ENCODE measurements around the gene BARHL1.
A peak's percentile ranks its signal among the peaks of the same experiment; 100 is the strongest.

BARHL1 gene

DNA sequence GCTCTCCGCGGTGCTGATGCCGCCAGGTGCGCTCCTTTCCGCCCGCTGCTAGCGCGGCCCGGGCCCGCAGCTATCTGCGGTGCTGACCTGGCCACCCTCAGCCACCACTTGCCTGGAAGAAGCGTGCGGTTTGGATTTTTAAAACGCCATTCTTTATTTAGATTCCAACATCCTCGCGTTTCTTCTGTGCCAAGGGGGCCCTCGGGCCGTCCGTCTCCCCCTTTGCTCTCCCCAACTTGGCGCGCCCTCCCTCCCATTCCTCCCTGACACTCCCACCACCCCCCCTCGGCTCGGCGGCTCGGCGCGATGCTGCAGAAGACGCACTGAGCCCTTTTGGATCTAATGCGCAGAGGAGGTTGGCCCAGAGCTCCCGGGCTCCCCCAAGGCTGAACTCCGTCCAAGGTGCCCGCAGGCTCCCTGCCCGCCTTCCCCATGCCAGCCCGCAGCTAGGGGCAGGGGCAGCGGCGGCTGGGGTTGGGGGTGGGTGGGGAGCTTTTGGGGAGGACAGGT, at the start of gene BARHL1:
Gene BARHL1 (plus strand): TSS at position 331 of the 510 bp plus-strand sequence. CDS start 192 bp downstream, outside the sequence.
- POLR2A ChIA-PET = interaction anchor here (0.6 kb wide), 1 partner anchor 608 kb away, joined by 3 read pairs; no protein-coding TSS in a partner anchor
- Histone ChIP-seq H3K36me3 (ENCODE audit: control insufficient read depth in 2 of 2, insufficient read depth in 1 of 2, low read length in 2 of 2) (no peaks in the 10 kb centered on the region), H3K4me1 (ENCODE audit: control insufficient read depth, insufficient read depth, low read length) (no peaks in the 10 kb centered on the region), H3K27ac (ENCODE audit: extremely low read depth, low read depth, low read length) (no peak within 1 kb of the TSS), H3K9me3 (ENCODE audit: control insufficient read depth, insufficient read depth, low read depth, low read length) (no peaks in the 10 kb centered on the region), H3K4me3 (ENCODE audit: low read depth, low read length) (peak within 1 kb of the TSS; percentile 36)
- TF ChIP-seq ZNF585B (tag by site-specific recombination; IDR thresholded peaks at IDR 0.05) (no peak), ZNF610 (tag by site-specific recombination; IDR thresholded peaks at IDR 0.05; ENCODE audit: borderline replicate concordance) (0 out of 2 replicates have a peak, but pooled peaks have one; percentile 4)
- TF ChIP-seq, protein P1, sequence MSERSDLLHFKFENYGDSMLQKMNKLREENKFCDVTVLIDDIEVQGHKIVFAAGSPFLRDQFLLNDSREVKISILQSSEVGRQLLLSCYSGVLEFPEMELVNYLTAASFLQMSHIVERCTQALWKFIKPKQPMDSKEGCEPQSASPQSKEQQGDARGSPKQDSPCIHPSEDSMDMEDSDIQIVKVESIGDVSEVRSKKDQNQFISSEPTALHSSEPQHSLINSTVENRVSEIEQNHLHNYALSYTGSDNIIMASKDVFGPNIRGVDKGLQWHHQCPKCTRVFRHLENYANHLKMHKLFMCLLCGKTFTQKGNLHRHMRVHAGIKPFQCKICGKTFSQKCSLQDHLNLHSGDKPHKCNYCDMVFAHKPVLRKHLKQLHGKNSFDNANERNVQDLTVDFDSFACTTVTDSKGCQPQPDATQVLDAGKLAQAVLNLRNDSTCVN (tag by site-specific recombination; optimal IDR thresholded peaks at IDR 0.05) = peak; percentile 6
- CTCF ChIA-PET = interaction anchor here (0.7 kb wide), 2 partner anchors 178 to 238 kb away, joined by 3 read pairs; no protein-coding TSS in a partner anchor

DNA sequence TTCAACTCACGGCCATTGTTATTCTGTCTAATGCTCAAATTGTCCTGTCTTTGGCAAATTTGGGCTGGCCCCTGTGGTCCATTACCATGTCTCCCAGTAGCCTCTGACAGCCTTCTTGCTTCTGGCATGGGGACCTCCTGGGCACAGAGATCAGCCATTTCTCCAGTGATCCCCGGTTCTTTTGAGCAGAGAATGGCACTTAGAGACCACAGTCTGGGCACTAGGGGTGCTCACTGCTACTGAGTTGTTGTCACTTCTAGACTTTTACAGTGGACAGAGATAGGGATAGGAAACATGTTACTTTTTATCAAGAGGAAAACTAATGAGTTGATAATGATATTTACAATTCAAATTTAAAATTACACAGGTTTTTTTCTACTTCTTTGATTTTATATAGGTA, 47.6 kb upstream of the BARHL1 start:
- Histone ChIP-seq H3K9me3 (ENCODE audit: control insufficient read depth, insufficient read depth, low read depth, low read length) (no peaks in the 10 kb centered on the region), H3K36me3 (ENCODE audit: control insufficient read depth in 2 of 2, insufficient read depth in 1 of 2, low read length in 2 of 2) (no peaks in the 10 kb centered on the region), H3K27ac (ENCODE audit: extremely low read depth, low read depth, low read length) (no peak overlapping the region), H3K4me3 (ENCODE audit: low read depth, low read length) (no peak overlapping the region), H3K4me1 (ENCODE audit: control insufficient read depth, insufficient read depth, low read length) (no peaks in the 10 kb centered on the region)
- ChIA-PET POLR2A (no interaction called here), CTCF (no interaction called here)
- TF ChIP-seq ZNF214 (tag by site-specific recombination; IDR thresholded peaks at IDR 0.05; ENCODE audit: borderline replicate concordance) (no peak), SETDB1 (IDR thresholded peaks at IDR 0.05; ENCODE audit: insufficient read length, low read length) (peak; percentile 76)

DNA sequence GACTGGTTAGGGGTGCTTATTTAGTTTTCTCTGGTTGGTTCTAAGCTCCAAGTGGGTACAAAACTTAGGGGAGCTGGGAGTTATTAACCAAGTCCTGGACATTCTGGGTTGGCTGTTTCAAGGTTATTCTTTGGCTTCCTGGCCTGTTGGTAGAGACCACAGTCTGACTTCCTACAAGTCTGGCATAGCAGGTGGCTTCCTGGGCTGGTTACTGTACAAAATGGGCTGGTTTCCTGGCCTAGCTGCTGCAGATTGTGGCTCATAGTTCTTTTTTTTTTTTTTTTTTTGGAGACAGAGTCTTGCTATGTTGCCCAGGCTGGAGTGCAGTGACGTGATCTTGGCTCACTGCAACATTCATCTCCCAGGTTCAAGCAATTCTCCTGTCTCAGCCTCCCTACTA, 46.3 kb upstream of the BARHL1 start:
- POLR2A ChIA-PET = no interaction called here
- no peaks in the 10 kb centered on the region for H3K9me3 ChIP-seq (ENCODE audit: control insufficient read depth, insufficient read depth, low read depth, low read length)
- no peak overlapping the region for H3K27ac ChIP-seq (ENCODE audit: extremely low read depth, low read depth, low read length)
- no peaks in the 10 kb centered on the region for H3K4me1 ChIP-seq (ENCODE audit: control insufficient read depth, insufficient read depth, low read length)
- H3K4me3 ChIP-seq (ENCODE audit: low read depth, low read length) = no peak overlapping the region
- TF ChIP-seq ZNF2 (tag by site-specific recombination; IDR thresholded peaks at IDR 0.05) (no peak), TCF7L2 (IDR thresholded peaks at IDR 0.05; ENCODE audit: borderline replicate concordance, low read depth, low read length) (no peak), ZNF521 (tag by site-specific recombination; IDR thresholded peaks at IDR 0.05) (no peak), ZNF416 (tag by site-specific recombination; IDR thresholded peaks at IDR 0.05) (no peak), ZNF571 (tag by site-specific recombination; IDR thresholded peaks at IDR 0.05) (no peak), ZNF433 (tag by site-specific recombination; IDR thresholded peaks at IDR 0.05; ENCODE audit: low read depth) (no peak), ZBTB8A (tag by site-specific recombination; IDR thresholded peaks at IDR 0.05) (no peak), ZNF221 (tag by site-specific recombination; IDR thresholded peaks at IDR 0.05; ENCODE audit: borderline replicate concordance) (no peak), PRDM1 (tag by site-specific recombination; IDR thresholded peaks at IDR 0.05) (no peak), ZNF501 (tag by site-specific recombination; IDR thresholded peaks at IDR 0.05) (no peak), GFI1B (tag by site-specific recombination; IDR thresholded peaks at IDR 0.05) (no peak), ZNF701 (tag by site-specific recombination; IDR thresholded peaks at IDR 0.05) (no peak), ZNF391 (tag by site-specific recombination; IDR thresholded peaks at IDR 0.05; ENCODE audit: borderline replicate concordance, low read depth) (no peak), ZNF777 (tag by site-specific recombination; IDR thresholded peaks at IDR 0.05; ENCODE audit: borderline replicate concordance) (no peak), ZNF223 (tag by site-specific recombination; IDR thresholded peaks at IDR 0.05) (no peak), ZNF791 (tag by site-specific recombination; IDR thresholded peaks at IDR 0.05) (no peak)
- TF ChIP-seq, protein P2, sequence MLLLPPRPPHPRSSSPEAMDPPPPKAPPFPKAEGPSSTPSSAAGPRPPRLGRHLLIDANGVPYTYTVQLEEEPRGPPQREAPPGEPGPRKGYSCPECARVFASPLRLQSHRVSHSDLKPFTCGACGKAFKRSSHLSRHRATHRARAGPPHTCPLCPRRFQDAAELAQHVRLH (tag by site-specific recombination; IDR thresholded peaks at IDR 0.05) = no peak
- TF ChIP-seq, protein P3, sequence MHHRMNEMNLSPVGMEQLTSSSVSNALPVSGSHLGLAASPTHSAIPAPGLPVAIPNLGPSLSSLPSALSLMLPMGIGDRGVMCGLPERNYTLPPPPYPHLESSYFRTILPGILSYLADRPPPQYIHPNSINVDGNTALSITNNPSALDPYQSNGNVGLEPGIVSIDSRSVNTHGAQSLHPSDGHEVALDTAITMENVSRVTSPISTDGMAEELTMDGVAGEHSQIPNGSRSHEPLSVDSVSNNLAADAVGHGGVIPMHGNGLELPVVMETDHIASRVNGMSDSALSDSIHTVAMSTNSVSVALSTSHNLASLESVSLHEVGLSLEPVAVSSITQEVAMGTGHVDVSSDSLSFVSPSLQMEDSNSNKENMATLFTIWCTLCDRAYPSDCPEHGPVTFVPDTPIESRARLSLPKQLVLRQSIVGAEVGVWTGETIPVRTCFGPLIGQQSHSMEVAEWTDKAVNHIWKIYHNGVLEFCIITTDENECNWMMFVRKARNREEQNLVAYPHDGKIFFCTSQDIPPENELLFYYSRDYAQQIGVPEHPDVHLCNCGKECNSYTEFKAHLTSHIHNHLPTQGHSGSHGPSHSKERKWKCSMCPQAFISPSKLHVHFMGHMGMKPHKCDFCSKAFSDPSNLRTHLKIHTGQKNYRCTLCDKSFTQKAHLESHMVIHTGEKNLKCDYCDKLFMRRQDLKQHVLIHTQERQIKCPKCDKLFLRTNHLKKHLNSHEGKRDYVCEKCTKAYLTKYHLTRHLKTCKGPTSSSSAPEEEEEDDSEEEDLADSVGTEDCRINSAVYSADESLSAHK (tag by site-specific recombination; IDR thresholded peaks at IDR 0.05) = no peak
- no peaks in the 10 kb centered on the region for H3K36me3 ChIP-seq (ENCODE audit: control insufficient read depth in 2 of 2, insufficient read depth in 1 of 2, low read length in 2 of 2)
- CTCF ChIA-PET = interaction anchor here (1.1 kb wide), 1 partner anchor 27 kb away, joined by 3 read pairs; no protein-coding TSS in a partner anchor
